ENCODE data around the gene GFY. TPM values are rescaled to one million over a fixed set of nuclear protein-coding genes. Genes with fewer than 3 reads are reported as not detected.

Gene GFY
- total RNA-seq: 0.14 TPM
- long read RNA-seq: 0 reads

GRCh38 chr19:49425178-49425577 lies at the start of gene GFY:
TSS of gene GFY (plus strand) at chr19:49425388. CDS start at chr19:49426431, 1,043 bp downstream.
- intact Hi-C loops (cut with micrococcal nuclease): no loop called here
- TF ChIP-seq CTCF (IDR thresholded peaks at IDR 0.05; ENCODE audit: borderline replicate concordance): no peak

GRCh38 chr19:49378512-49378911 lies 46.7 kb upstream of the GFY start:
- DNase-seq: no peak
- no peaks in the 10 kb centered on the region for H3K36me3 ChIP-seq
- no peak for TF ChIP-seq CTCF (IDR thresholded peaks at IDR 0.05; ENCODE audit: borderline replicate concordance)
- peaks cover 20% of the 10 kb centered on the region for H3K9me3 ChIP-seq (replicated peaks)
- intact Hi-C loops (cut with micrococcal nuclease): no loop called here
- H3K27ac ChIP-seq (replicated peaks): no peak overlapping the region
- no peaks in the 10 kb centered on the region for H3K4me1 ChIP-seq
- H3K4me3 ChIP-seq: no peak overlapping the region
- peaks cover 49% of the 10 kb centered on the region for H3K27me3 ChIP-seq (ENCODE audit: low read depth)

More at GRCh38 chr19:49425178-49425577, at the start of gene GFY:
- H3K27me3 ChIP-seq (ENCODE audit: low read depth): peaks cover 100% of the 10 kb centered on the region
- H3K4me1 ChIP-seq: peaks cover 53% of the 10 kb centered on the region
- no peak for DNase-seq
- no peaks in the 10 kb centered on the region for H3K9me3 ChIP-seq (replicated peaks)
- no peak within 1 kb of the TSS for H3K4me3 ChIP-seq
- H3K27ac ChIP-seq (replicated peaks): no peak within 1 kb of the TSS
- no peaks in the 10 kb centered on the region for H3K36me3 ChIP-seq

GRCh38 chr19:49380391-49380790 lies 44.8 kb upstream of the GFY start:
- Histone ChIP-seq H3K27me3 (ENCODE audit: low read depth) (peaks cover 53% of the 10 kb centered on the region), H3K4me3 (no peak overlapping the region), H3K27ac (replicated peaks) (no peak overlapping the region), H3K4me1 (no peaks in the 10 kb centered on the region), H3K36me3 (no peaks in the 10 kb centered on the region), H3K9me3 (replicated peaks) (peaks cover 23% of the 10 kb centered on the region)
- no peak for TF ChIP-seq CTCF (IDR thresholded peaks at IDR 0.05; ENCODE audit: borderline replicate concordance)
- intact Hi-C loops (cut with micrococcal nuclease): no loop called here
- DNase-seq: no peak

- peaks cover 53% of the 10 kb centered on the region for H3K27me3 ChIP-seq (ENCODE audit: low read depth)
- no peak overlapping the region for H3K4me3 ChIP-seq
- peaks cover 23% of the 10 kb centered on the region for H3K9me3 ChIP-seq (replicated peaks)
- H3K36me3 ChIP-seq: no peaks in the 10 kb centered on the region
- DNase-seq: no peak
- H3K4me1 ChIP-seq: no peaks in the 10 kb centered on the region
- intact Hi-C loops (cut with micrococcal nuclease): no loop called here
- TF ChIP-seq CTCF (IDR thresholded peaks at IDR 0.05; ENCODE audit: borderline replicate concordance): no peak
- no peak overlapping the region for H3K27ac ChIP-seq (replicated peaks)
Observed at GRCh38 chr19:49382639-49383038, 42.5 kb upstream of the GFY start.

- Histone ChIP-seq H3K27me3 (ENCODE audit: low read depth) (peaks cover 62% of the 10 kb centered on the region), H3K4me3 (no peak overlapping the region), H3K27ac (replicated peaks) (no peak overlapping the region), H3K9me3 (replicated peaks) (peaks cover 23% of the 10 kb centered on the region), H3K4me1 (no peaks in the 10 kb centered on the region), H3K36me3 (no peaks in the 10 kb centered on the region)
- TF ChIP-seq CTCF (IDR thresholded peaks at IDR 0.05; ENCODE audit: borderline replicate concordance): no peak
- intact Hi-C loops (cut with micrococcal nuclease): no loop called here
- DNase-seq: no peak
Observed at GRCh38 chr19:49383599-49383998, 41.6 kb upstream of the GFY start.

Data from left ventricle myocardium inferior (tissue), 1 donor.